ENCODE measurements around the gene GMDS.

GMDS gene

DNA sequence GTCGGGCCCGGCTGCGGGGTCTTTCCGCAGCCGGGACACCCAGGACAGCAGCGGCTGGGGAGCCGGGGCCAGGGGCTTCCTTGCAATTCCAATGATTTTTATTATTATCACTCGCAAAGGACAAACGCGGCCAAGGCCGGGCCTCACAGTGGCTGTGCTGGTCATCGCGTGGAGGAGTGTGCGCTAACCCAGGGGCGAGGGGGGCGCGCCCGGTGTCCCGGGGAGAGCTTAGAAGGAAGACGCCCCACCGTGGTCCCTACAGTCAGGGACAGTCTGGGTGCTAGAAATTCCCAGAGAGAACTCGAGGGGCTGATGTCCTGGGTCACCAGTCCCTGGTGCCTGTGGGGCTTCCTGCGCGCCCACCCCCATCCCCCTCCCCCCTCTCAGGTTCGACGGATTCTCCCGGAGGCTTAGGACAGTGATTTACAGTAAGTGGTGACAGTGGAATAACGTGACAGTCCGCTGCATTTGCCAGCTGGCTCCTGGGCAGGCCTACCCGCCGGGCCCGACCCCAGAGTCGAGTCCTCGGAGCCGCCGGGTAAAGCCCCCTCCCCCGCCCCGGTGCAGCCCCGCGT, 626.2 kb downstream of the GMDS start:
- TF ChIP-seq, protein P1, sequence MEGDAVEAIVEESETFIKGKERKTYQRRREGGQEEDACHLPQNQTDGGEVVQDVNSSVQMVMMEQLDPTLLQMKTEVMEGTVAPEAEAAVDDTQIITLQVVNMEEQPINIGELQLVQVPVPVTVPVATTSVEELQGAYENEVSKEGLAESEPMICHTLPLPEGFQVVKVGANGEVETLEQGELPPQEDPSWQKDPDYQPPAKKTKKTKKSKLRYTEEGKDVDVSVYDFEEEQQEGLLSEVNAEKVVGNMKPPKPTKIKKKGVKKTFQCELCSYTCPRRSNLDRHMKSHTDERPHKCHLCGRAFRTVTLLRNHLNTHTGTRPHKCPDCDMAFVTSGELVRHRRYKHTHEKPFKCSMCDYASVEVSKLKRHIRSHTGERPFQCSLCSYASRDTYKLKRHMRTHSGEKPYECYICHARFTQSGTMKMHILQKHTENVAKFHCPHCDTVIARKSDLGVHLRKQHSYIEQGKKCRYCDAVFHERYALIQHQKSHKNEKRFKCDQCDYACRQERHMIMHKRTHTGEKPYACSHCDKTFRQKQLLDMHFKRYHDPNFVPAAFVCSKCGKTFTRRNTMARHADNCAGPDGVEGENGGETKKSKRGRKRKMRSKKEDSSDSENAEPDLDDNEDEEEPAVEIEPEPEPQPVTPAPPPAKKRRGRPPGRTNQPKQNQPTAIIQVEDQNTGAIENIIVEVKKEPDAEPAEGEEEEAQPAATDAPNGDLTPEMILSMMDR (IDR thresholded peaks at IDR 0.05; ENCODE audit: insufficient read depth, low read depth, low read length, missing control alignments) = no peak
- DNase-seq (ENCODE audit: low read depth) = no peak
- no peak overlapping the region for H3K4me3 ChIP-seq (ENCODE audit: low read length)

- H3K4me3 ChIP-seq (ENCODE audit: low read length) = no peak overlapping the region
- TF ChIP-seq, protein P1 (IDR thresholded peaks at IDR 0.05; ENCODE audit: insufficient read depth, low read depth, low read length, missing control alignments) = no peak
- no peak for DNase-seq (ENCODE audit: low read depth)
Measured at GRCh38 chr6:1618311-1619097, 626.9 kb downstream of the GMDS start.

GRCh38 chr6:1617466-1618310, 627.7 kb downstream of the GMDS start:
- no peak for DNase-seq (ENCODE audit: low read depth)
- no peak overlapping the region for H3K4me3 ChIP-seq (ENCODE audit: low read length)
- TF ChIP-seq, protein P1 (IDR thresholded peaks at IDR 0.05; ENCODE audit: insufficient read depth, low read depth, low read length, missing control alignments) = no peak

GRCh38 chr6:1616701-1617463, 628.5 kb downstream of the GMDS start:
- DNase-seq (ENCODE audit: low read depth) = no peak
- TF ChIP-seq, protein P1 (IDR thresholded peaks at IDR 0.05; ENCODE audit: insufficient read depth, low read depth, low read length, missing control alignments) = no peak
- H3K4me3 ChIP-seq (ENCODE audit: low read length) = no peak overlapping the region

DNA sequence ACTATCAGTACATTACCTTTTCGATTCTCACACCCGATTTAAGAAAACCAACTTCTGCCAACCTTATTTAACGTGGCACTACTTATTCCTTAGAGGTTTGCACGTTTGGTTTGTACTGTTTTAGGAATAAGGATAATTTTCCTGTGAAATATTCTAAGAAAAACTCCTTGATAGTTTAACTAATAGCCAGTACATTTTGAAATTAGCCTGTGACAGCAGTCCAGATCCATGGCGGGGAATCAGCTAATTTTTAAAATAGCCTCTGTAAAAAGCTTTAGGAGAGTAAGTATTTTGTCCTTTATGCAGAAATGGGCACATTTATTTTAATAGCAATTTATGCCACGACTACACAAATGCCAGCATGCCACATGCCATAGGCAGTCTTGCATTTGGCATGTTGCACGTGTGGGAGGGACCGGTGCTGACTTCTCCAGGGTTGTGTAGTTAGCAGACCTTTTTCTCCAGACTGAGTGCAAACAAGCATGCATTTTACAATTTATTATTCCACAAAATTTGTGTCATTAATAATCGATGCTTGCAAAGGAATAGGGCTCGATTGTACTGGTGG, 629.5 kb downstream of the GMDS start:
- TF ChIP-seq, protein P1 (IDR thresholded peaks at IDR 0.05; ENCODE audit: insufficient read depth, low read depth, low read length, missing control alignments) = no peak
- H3K4me3 ChIP-seq (ENCODE audit: low read length) = no peak overlapping the region
- no peak for DNase-seq (ENCODE audit: low read depth)

DNA sequence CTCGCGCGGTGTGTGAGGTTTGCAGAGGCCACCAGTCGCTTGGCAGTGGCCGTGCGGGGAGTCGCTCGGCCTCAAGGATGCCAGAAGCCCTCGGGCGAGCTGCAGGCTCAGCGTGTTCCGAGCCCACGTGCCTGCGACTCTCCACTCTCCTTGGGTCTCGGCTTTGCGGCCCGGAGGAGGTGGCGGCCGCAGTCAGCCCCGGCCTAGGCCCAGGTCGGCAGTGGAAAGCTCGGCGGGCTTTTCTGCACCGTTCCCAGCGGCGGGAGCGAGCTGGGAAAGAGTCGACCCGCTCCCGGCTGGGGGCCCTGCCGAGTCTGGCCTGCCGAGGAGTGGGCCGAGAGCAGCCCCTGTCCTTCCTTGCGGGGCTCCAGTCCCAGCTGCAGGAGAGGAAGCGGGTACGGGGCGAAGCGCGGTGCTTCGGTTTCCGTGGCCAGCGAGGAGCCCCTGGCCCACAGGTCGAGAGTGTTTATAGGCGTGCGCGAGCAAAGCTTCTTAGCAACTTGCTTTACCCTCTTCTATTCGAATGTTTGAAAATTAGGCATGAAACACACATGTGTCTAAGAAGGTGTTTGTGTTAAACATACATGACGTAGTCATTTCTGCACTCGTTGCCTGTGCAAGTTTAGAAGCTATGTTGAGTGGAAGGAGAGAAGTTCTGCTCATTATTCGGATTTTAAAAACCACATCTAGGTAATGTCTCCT, 630.1 kb downstream of the GMDS start:
- no peak overlapping the region for H3K4me3 ChIP-seq (ENCODE audit: low read length)
- TF ChIP-seq, protein P1 (IDR thresholded peaks at IDR 0.05; ENCODE audit: insufficient read depth, low read depth, low read length, missing control alignments) = no peak
- DNase-seq (ENCODE audit: low read depth) = no peak

All from epithelial cell of esophagus (primary cell).